MCF 10A (cell line): ENCODE results near the gene PAK5. TPM values are rescaled to one million over a fixed set of nuclear protein-coding genes. Genes with fewer than 3 reads are reported as not detected.
A peak's percentile ranks its signal among the peaks of the same experiment; 100 is the strongest.

Experiments used
- BruUV-seq: library from RNA; stranded (reverse); fragments of 400-500 nt; replicated peaks from 2 replicates; lab custom pipeline; 2021; lab: Mats Ljungman, UMichigan
- CTCF ChIA-PET: fragments of 300-600 bp; sonication (Branson Sonifier 250); formaldehyde crosslinking; extraction: SDS; loops from one replicate; lab custom pipeline; 2021; ENCODE audit warnings: antibody characterized with exemption, inconsistent platforms; lab: Yijun Ruan, JAX
- POLR2A ChIA-PET: fragments of 300-600, 350-650 bp; sonication (Branson Sonifier 250); formaldehyde crosslinking; extraction: SDS; loops from one replicate; lab custom pipeline; 2020; ENCODE audit warnings: antibody characterized with exemption, inconsistent platforms; lab: Yijun Ruan, JAX
- DNase-seq: peaks from one replicate; pipeline ENCODE4 v3.0.0-alpha.2; 2018; ENCODE audit not compliant: unreplicated experiment
- H3K27ac Mint-ChIP-seq: one replicate; pipeline ENCODE4 v1.8.0; 2022; ENCODE audit warnings: mild to moderate bottlenecking, low read depth, mixed read lengths; ENCODE audit not compliant: unreplicated experiment
- H3K27me3 Mint-ChIP-seq: one replicate; pipeline ENCODE4 v1.8.0; 2022; ENCODE audit warnings: mixed read lengths; ENCODE audit not compliant: insufficient read depth, unreplicated experiment
- H3K36me3 Mint-ChIP-seq: one replicate; pipeline ENCODE4 v1.8.0; 2022; ENCODE audit warnings: mild to moderate bottlenecking, moderate library complexity, mixed read lengths; ENCODE audit not compliant: insufficient read depth, unreplicated experiment
- H3K4me1 Mint-ChIP-seq: one replicate; pipeline ENCODE4 v1.8.0; 2022; ENCODE audit warnings: mixed read lengths; ENCODE audit not compliant: insufficient read depth, unreplicated experiment
- H3K4me3 Mint-ChIP-seq: one replicate; pipeline ENCODE4 v1.8.0; 2022; ENCODE audit warnings: mild to moderate bottlenecking, moderate library complexity, mixed read lengths; ENCODE audit not compliant: unreplicated experiment
- H3K9me3 Mint-ChIP-seq: one replicate; pipeline ENCODE4 v1.8.0; 2022; ENCODE audit warnings: mixed read lengths; ENCODE audit not compliant: unreplicated experiment
- intact Hi-C: fragments of 100-400 bp; cut with micrococcal nuclease; formaldehyde crosslinking; loops from 2 replicates; pipeline ENCODE4 v1.14.1; 2022
- total RNA-seq: library from RNA; stranded (reverse); gene quantifications from 2 replicates; pipeline ENCODE4 v1.2.3, GENCODE V29; 2022
- TF ChIP-seq, protein P1 (sequence below): fragments of 200-600 bp; IDR thresholded peaks from one replicate; pipeline ENCODE4 v1.8.0; 2022; ENCODE audit warnings: antibody characterized with exemption, mild to moderate bottlenecking; ENCODE audit not compliant: unreplicated experiment

PAK5 gene
- total RNA-seq, 1 experiment from 2014 or later: not detected

DNA sequence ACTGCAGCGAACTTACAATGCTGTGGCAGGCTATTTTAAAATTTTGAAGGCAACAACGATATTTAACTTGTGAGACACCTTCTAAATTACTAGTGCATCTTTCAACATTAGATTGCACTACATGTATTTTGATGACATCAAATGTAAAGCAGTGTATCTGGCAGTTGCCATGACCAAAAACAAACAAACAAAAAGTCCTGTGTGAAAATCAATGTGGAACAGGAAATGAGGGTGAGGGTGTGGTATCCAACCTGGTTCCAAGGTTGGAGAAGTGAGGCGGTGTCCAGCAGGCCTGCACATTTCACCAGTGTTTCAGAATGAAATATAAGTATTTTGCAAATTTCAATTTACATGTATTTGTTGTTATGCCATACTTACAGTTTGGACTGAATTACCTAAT lies 212.5 kb downstream of the PAK5 start:
- no peaks in the 10 kb centered on the region for H3K4me1 Mint-ChIP-seq
- POLR2A ChIA-PET: interaction anchor here (0.7 kb wide), 1 partner anchor 138 kb away, joined by 3 read pairs; no protein-coding TSS in a partner anchor
- intact Hi-C loops: no loop called here
- CTCF ChIA-PET: interaction anchor here (0.6 to 3.2 kb wide), 4 partner anchors 17 to 1378 kb away, joined by 3 to 12 read pairs (median 4); no protein-coding TSS in a partner anchor
- H3K27me3 Mint-ChIP-seq: peaks cover 10% of the 10 kb centered on the region
- peak; percentile 39 for DNase-seq
- TF ChIP-seq, protein P1, sequence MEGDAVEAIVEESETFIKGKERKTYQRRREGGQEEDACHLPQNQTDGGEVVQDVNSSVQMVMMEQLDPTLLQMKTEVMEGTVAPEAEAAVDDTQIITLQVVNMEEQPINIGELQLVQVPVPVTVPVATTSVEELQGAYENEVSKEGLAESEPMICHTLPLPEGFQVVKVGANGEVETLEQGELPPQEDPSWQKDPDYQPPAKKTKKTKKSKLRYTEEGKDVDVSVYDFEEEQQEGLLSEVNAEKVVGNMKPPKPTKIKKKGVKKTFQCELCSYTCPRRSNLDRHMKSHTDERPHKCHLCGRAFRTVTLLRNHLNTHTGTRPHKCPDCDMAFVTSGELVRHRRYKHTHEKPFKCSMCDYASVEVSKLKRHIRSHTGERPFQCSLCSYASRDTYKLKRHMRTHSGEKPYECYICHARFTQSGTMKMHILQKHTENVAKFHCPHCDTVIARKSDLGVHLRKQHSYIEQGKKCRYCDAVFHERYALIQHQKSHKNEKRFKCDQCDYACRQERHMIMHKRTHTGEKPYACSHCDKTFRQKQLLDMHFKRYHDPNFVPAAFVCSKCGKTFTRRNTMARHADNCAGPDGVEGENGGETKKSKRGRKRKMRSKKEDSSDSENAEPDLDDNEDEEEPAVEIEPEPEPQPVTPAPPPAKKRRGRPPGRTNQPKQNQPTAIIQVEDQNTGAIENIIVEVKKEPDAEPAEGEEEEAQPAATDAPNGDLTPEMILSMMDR: no peak
- H3K4me3 Mint-ChIP-seq: no peak overlapping the region
- H3K9me3 Mint-ChIP-seq: peaks cover 25% of the 10 kb centered on the region
- BruUV-seq: no TSS peak
- H3K36me3 Mint-ChIP-seq: no peaks in the 10 kb centered on the region
- H3K27ac Mint-ChIP-seq: no peak overlapping the region

DNA sequence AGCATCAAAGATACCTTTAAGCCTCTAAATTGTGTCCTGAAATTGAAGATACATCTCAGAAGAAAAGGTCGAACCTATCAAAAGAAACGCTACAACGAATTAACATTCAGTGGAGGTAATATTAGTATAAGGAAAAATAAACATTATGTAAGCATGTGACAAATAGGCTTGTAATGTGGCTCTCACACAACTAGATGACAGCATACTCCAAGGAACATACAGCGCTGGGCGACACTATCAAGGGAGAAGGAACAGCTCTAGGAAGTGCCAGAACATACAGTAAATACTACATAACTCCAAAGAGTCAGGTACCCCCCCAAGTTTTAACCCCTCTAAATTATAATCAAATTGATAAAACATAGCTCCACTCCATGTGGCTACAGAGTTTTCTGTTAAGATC lies 220.9 kb downstream of the PAK5 start:
- POLR2A ChIA-PET: no interaction called here
- Mint-ChIP-seq H3K27me3 (peaks cover 33% of the 10 kb centered on the region), H3K4me3 (no peak overlapping the region), H3K9me3 (peaks cover 8% of the 10 kb centered on the region), H3K27ac (no peak overlapping the region), H3K36me3 (no peaks in the 10 kb centered on the region), H3K4me1 (no peaks in the 10 kb centered on the region)
- TF ChIP-seq, protein P1: no peak
- CTCF ChIA-PET: interaction anchor here (0.5 to 12.6 kb wide), 87 partner anchors 7 to 1926 kb away, joined by 3 to 748 read pairs (median 4); no protein-coding TSS in a partner anchor
- peak; percentile 63 for DNase-seq
- no TSS peak for BruUV-seq
- intact Hi-C loops: loop anchor here (1.0 to 10.0 kb wide), 6 partner anchors 266 to 1927 kb away; partner anchors contain the start of gene JAG1

DNA sequence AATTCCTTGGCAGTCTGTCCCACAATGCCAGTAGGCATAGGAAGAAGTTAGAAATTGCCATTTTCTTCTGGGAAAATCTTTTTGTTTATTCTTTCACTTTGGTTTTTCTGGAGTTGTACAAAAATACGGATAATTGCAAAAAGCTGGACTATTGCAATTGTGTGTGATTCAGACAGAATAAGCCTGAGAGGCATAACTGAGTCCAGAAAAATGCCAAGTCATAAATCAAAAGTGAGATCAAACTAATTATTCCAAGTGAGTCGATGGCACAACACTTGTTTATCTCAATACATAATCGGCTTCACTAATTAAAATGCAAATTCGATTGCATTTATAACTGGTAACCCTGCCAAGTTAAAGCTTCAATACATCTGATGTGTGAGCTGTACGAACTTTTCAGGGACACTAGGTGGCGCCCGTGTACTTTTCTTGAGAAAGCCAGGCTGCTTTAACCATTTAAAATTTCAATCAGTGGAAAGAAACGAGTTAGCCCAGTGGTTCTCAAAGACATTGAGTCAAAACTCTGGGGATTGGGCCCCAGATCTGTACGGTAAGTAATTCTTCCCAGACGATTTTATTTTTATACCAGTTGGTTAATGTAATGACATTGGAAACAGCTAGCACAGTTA lies 221.9 kb downstream of the PAK5 start:
- Mint-ChIP-seq H3K36me3 (no peaks in the 10 kb centered on the region), H3K27me3 (peaks cover 28% of the 10 kb centered on the region), H3K27ac (no peak overlapping the region), H3K9me3 (no peaks in the 10 kb centered on the region), H3K4me1 (no peaks in the 10 kb centered on the region), H3K4me3 (no peak overlapping the region)
- TF ChIP-seq, protein P1: peak; percentile 93
- no TSS peak for BruUV-seq
- CTCF ChIA-PET: interaction anchor here (0.5 to 12.6 kb wide), 86 partner anchors 8 to 1929 kb away, joined by 3 to 748 read pairs (median 4); no protein-coding TSS in a partner anchor
- DNase-seq: peak; percentile 72
- intact Hi-C loops: loop anchor here (1.0 to 10.0 kb wide), 6 partner anchors 267 to 1928 kb away; partner anchors contain the start of gene JAG1
- POLR2A ChIA-PET: interaction anchor here (0.7 to 1.0 kb wide), 3 partner anchors 209 to 1054 kb away, joined by 3 to 4 read pairs (median 4); partner anchors contain the start of gene MKKS

DNA sequence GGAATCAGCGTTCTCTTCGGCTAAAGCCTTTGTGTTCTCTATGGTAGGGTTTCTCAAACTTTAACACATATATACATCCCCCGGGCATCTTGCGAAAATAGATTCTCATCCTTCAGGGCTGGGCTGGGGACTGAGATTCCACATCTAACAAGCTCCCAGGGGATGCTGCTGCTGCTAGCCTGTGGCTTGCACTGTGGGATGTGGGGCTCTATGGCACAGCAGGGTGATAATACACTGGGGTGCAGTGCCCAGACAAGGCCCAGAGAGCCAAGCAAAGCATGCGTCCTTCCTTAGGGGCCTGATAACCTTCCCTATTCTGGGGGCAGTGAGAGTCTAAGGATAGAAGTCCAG lies 222.4 kb downstream of the PAK5 start:
- Mint-ChIP-seq H3K4me3 (no peak overlapping the region), H3K4me1 (no peaks in the 10 kb centered on the region), H3K9me3 (no peaks in the 10 kb centered on the region), H3K36me3 (no peaks in the 10 kb centered on the region), H3K27ac (no peak overlapping the region), H3K27me3 (peaks cover 28% of the 10 kb centered on the region)
- ChIA-PET POLR2A (interaction anchor here (0.9 to 1.0 kb wide), 2 partner anchors 208 to 818 kb away, joined by 3 to 4 read pairs; partner anchors contain the start of gene MKKS), CTCF (interaction anchor here (0.6 to 12.6 kb wide), 57 partner anchors 7 to 1930 kb away, joined by 3 to 748 read pairs (median 5); no protein-coding TSS in a partner anchor)
- no peak for DNase-seq
- intact Hi-C loops: loop anchor here (10.0 kb wide), 2 partner anchors 1058 to 1928 kb away; partner anchors contain the start of gene JAG1
- TF ChIP-seq, protein P1: no peak
- no TSS peak for BruUV-seq
